ENCODE measurements around the gene SPATA3. TPM values are rescaled to one million over a fixed set of nuclear protein-coding genes. Genes with fewer than 3 reads are reported as not detected.

SPATA3 gene
- total and polyA plus RNA-seq, 2 experiments from 2014 or later: not detected

GRCh38 chr2:230958820-230959756 lies 36.8 kb upstream of the SPATA3 start:
- H3K4me1 Mint-ChIP-seq: peaks cover 10% of the 10 kb centered on the region
- Histone ChIP-seq H3K4me2 (no peak overlapping the region), H2AFZ (no peak overlapping the region), H3F3A (replicated peaks; ENCODE audit: low read depth) (no peaks in the 10 kb centered on the region), H3K36me3 (ENCODE audit: insufficient read depth) (no peaks in the 10 kb centered on the region), H3K79me2 (replicated peaks; ENCODE audit: insufficient read depth) (no peaks in the 10 kb centered on the region), H4K20me1 (replicated peaks; ENCODE audit: insufficient read depth) (no peaks in the 10 kb centered on the region), H3K9me2 (ENCODE audit: insufficient read depth) (no peaks in the 10 kb centered on the region), H3K27me3 (ENCODE audit: insufficient read depth) (peaks cover 20% of the 10 kb centered on the region), H3K27ac (ENCODE audit: low read depth) (no peak overlapping the region), H3K4me1 (ENCODE audit: insufficient read depth) (no peaks in the 10 kb centered on the region; the same call in 1 of the 2 replicates), H3K4me3 (no peak overlapping the region)
- peaks cover 18% of the 10 kb centered on the region for H3K27me3 Mint-ChIP-seq (ENCODE audit: insufficient read depth, low read depth, poor library complexity)
- TF ChIP-seq ZNF462 (CRISPR knock-in tag; IDR thresholded peaks at IDR 0.05): no peak
- no peak for TF ChIP-seq CTCF (conservative IDR thresholded peaks at IDR 0.05; ENCODE audit: low read depth in 2 of 2)
- no peak for TF ChIP-seq ETS1 (IDR thresholded peaks at IDR 0.05)
- no peak for TF ChIP-seq STAT1 (IDR thresholded peaks at IDR 0.05; ENCODE audit: unreplicated experiment)
- TF ChIP-seq NANOG (IDR thresholded peaks at IDR 0.05; ENCODE audit: borderline replicate concordance): no peak
- TF ChIP-seq EZH2phosphoT487 (IDR thresholded peaks at IDR 0.05; ENCODE audit: unreplicated experiment): no peak
- no peak for TF ChIP-seq POLR2AphosphoS5 (IDR thresholded peaks at IDR 0.05; ENCODE audit: low read depth)
- no peak for TF ChIP-seq JUNB (IDR thresholded peaks at IDR 0.05; ENCODE audit: unreplicated experiment)
- TF ChIP-seq ZNF114 (CRISPR knock-in tag; IDR thresholded peaks at IDR 0.05): no peak
- no peak for TF ChIP-seq REST (IDR thresholded peaks at IDR 0.05; ENCODE audit: unreplicated experiment)
- no peak for TF ChIP-seq EZH2 (IDR thresholded peaks at IDR 0.05; ENCODE audit: low read depth, unreplicated experiment)
- no peak for TF ChIP-seq ZNF331 (CRISPR knock-in tag; IDR thresholded peaks at IDR 0.05; ENCODE audit: low read depth)
- TF ChIP-seq CREB1 (CRISPR knock-in tag; IDR thresholded peaks at IDR 0.05; ENCODE audit: low read depth): no peak
- no peak for ATAC-seq
- H3K4me3 Mint-ChIP-seq: no peak overlapping the region
- no peaks in the 10 kb centered on the region for H3K36me3 Mint-ChIP-seq (ENCODE audit: low read depth)
- H3K9me3 Mint-ChIP-seq: peaks cover 6% of the 10 kb centered on the region; the same call in 2 of the 3 replicates
- no peak overlapping the region for H3K27ac Mint-ChIP-seq
- no peak for DNase-seq (ENCODE audit: low spot score)
